Activated CD4-positive, alpha-beta T cell treated with anti-CD3 and anti-CD28 coated beads for 36 hours (primary cell): ENCODE results near the gene C11orf87. TPM values are rescaled to one million over a fixed set of nuclear protein-coding genes. Genes with fewer than 3 reads are reported as not detected.

Experiments used
- ATAC-seq: fragments of 200-7000 bp; cut with Tn5 transposase; one replicate; pipeline ENCODE4 v1.10.0; 2021; ENCODE audit warnings: mild to moderate bottlenecking, moderate library complexity
- CTCF ChIA-PET: fragments of 350-600 bp; sonication (Branson Sonifier 250); formaldehyde crosslinking; loops from one replicate; lab custom pipeline; 2021; ENCODE audit warnings: antibody characterized with exemption; lab: Charles Lee
- POLR2A ChIA-PET: fragments of 350-600 bp; sonication (Branson Sonifier 250); formaldehyde crosslinking; loops from one replicate; lab custom pipeline; 2021; ENCODE audit warnings: antibody characterized with exemption, inconsistent platforms; lab: Charles Lee
- DNase-seq: peaks from one replicate; pipeline ENCODE4 v3.0.0-alpha.2; 2020
- H3K27ac Mint-ChIP-seq: one replicate; pipeline ENCODE4 v1.8.0; 2021; ENCODE audit warnings: mixed read lengths
- H3K27me3 Mint-ChIP-seq: one replicate; pipeline ENCODE4 v1.8.0; 2021; ENCODE audit warnings: mixed read lengths
- H3K36me3 Mint-ChIP-seq: one replicate; pipeline ENCODE4 v1.8.0; 2021; ENCODE audit warnings: low read depth, mixed read lengths
- H3K4me1 Mint-ChIP-seq: one replicate; pipeline ENCODE4 v1.8.0; 2021; ENCODE audit warnings: mixed read lengths
- H3K4me3 Mint-ChIP-seq: one replicate; pipeline ENCODE4 v1.8.0; 2021; ENCODE audit warnings: mild to moderate bottlenecking, moderate library complexity, mixed read lengths
- H3K9me3 Mint-ChIP-seq: one replicate; pipeline ENCODE4 v1.8.0; 2021; ENCODE audit warnings: low read depth, mixed read lengths
- intact Hi-C, 2 experiments: fragments of 100-400 bp; cut with DNase I in 1 of 2; cut with micrococcal nuclease in 1 of 2; formaldehyde crosslinking; loops; one replicate each; pipeline versions ENCODE4 v1.14.2 to v1.15.1; 2022 to 2024; cut with DNase I, micrococcal nuclease
- total RNA-seq, 2 experiments: library from RNA; stranded (reverse); gene quantifications; one replicate each; pipeline ENCODE4 v1.2.3, GENCODE V29; 2021

The C11orf87 gene
- not detected for total RNA-seq

DNA sequence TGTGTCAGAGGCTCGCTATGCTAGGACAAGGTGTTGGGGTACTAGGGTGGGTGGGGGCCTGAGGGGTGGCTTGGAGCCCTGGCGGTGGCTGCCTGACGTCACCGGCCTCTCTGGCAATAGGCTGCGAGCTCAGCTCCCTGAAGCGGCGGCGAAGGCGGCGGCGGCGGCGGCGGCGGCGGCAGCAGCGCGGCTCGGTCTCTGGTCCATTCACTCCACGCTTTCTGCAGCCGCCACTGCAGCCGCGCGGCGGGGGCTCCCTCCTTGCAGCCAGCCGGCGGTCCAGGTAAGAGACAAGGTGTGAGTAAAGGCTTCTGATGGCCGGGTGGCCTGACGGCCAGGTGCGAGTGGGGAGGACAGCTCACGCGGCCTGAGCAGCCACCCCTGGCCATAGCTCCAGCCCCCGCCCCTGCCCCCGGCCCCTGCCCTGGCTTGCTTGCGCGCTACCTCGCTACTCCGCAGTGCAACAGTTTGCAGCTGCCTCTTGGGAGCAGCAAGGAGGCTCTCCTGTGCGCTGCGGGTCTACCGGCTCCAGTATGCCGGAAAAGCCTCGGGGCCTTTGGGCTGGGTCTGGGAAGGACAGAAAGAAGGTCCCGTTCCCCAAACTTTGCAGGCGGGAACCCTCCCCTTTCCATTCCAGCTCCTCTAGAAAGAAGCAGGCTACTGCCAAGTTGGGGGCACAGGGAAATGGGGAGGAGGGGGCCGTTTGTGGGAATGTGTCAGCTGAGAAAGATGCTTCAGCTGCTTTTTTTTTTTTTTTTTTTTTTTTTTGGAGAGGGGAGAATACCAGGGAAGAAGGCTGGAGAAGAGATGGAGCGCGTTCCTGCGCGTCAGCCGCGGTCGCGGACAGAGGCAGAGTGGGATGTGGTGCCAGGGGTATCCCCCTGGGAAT, at the start of gene C11orf87:
TSS of gene C11orf87 (plus strand) at position 210 of the 889 bp plus-strand sequence. CDS start 1,444 bp downstream, outside the sequence.
- no peak for ATAC-seq
- ChIA-PET POLR2A (no interaction called here), CTCF (no interaction called here)

DNA sequence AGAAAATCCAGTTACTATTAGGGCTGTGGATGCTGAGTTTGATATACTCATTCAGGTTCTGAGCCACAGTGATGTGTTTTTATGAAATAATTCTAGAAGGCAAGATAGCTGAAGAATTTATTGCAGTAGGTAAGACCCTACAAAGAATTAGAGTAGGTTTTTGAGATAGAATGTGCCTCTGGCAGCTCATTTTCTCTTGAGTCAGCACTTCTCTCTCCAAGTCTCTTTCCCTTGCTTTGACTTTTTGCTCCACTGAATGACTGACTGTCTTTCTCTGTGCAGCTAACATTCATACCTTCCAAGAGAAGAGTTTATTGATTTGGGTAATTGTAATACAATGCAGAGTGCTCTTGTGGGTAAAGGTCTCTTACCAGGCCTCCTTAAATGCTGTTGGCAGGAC, 48.0 kb upstream of the C11orf87 start:
- Mint-ChIP-seq H3K4me1 (no peaks in the 10 kb centered on the region), H3K27ac (no peak overlapping the region), H3K27me3 (no peaks in the 10 kb centered on the region), H3K4me3 (no peak overlapping the region), H3K36me3 (no peaks in the 10 kb centered on the region), H3K9me3 (peaks cover 3% of the 10 kb centered on the region)
- ATAC-seq (no peak), DNase-seq (no peak)
- ChIA-PET POLR2A (no interaction called here), CTCF (no interaction called here)
- intact Hi-C loops, result no loop called here

More for the DNA sequence above, at the start of gene C11orf87:
- Mint-ChIP-seq H3K4me3 (no peak within 1 kb of the TSS), H3K27ac (no peak within 1 kb of the TSS), H3K27me3 (peaks cover 36% of the 10 kb centered on the region), H3K4me1 (no peaks in the 10 kb centered on the region), H3K9me3 (no peaks in the 10 kb centered on the region), H3K36me3 (no peaks in the 10 kb centered on the region)
- intact Hi-C loops, result no loop called here
- DNase-seq, result no peak

DNA sequence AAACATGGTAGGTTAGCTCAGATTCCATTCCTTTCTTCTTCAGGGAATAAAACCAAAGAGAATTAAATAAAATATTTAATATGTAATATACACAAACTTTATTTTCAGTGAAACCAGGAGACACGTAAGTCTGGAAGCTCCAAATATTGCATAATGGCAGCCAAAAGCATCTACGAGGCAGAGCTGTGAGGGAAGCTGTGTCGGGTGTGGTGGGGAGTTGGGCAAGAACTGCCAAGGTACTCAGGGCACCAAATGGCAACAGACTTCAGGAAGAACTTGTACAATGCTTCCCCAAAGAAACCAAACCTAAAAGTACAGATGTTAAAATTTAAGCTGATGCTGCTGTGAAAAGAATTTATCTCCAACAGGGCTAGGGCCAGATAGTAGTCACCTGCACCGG, 47.5 kb upstream of the C11orf87 start:
- H3K27ac Mint-ChIP-seq, result no peak overlapping the region
- ChIA-PET CTCF (no interaction called here), POLR2A (no interaction called here)
- ATAC-seq (no peak), DNase-seq (no peak)
- H3K4me3 Mint-ChIP-seq, result no peak overlapping the region
- peaks cover 3% of the 10 kb centered on the region for H3K9me3 Mint-ChIP-seq
- H3K27me3 Mint-ChIP-seq, result no peaks in the 10 kb centered on the region
- H3K4me1 Mint-ChIP-seq, result no peaks in the 10 kb centered on the region
- intact Hi-C loops, result no loop called here
- no peaks in the 10 kb centered on the region for H3K36me3 Mint-ChIP-seq

DNA sequence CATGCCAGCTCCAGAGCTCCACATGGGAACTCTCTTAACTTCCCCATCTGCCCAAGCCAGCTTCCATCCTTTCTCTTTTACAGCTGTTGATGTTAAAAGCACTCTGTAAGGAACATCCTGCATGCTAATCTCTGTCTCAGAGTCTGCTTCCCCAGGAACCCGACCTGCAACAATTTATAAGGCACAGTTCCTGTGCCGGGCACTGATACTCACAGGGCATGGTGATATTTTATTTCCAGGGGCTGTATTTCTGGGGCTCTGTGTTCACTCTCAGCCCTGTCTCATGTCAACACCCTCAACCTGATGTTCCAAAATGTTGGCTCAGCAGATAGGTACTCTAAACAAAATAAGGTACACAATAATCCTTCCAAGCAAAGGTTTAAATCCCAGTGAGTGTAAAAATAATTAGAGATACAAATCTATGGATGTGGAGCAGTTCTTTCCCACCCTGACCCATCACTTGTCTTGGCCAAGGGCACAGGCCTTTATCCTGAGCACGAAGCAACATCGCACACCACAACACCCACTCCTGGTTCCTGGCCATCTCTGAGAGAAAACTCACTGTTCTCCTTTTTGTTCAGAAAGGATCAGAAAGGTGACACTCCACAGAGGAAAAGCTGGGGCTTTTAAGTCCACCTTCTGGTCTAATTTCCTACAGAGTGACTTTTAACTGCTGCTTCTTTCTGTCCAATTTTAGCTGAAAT, 44.8 kb upstream of the C11orf87 start:
- no peak for ATAC-seq
- intact Hi-C loops, result no loop called here
- ChIA-PET POLR2A (no interaction called here), CTCF (no interaction called here)
- no peak overlapping the region for H3K4me3 Mint-ChIP-seq
- DNase-seq, result no peak
- H3K27ac Mint-ChIP-seq, result no peak overlapping the region
- H3K4me1 Mint-ChIP-seq, result no peaks in the 10 kb centered on the region
- no peaks in the 10 kb centered on the region for H3K27me3 Mint-ChIP-seq
- no peaks in the 10 kb centered on the region for H3K36me3 Mint-ChIP-seq
- no peaks in the 10 kb centered on the region for H3K9me3 Mint-ChIP-seq

DNA sequence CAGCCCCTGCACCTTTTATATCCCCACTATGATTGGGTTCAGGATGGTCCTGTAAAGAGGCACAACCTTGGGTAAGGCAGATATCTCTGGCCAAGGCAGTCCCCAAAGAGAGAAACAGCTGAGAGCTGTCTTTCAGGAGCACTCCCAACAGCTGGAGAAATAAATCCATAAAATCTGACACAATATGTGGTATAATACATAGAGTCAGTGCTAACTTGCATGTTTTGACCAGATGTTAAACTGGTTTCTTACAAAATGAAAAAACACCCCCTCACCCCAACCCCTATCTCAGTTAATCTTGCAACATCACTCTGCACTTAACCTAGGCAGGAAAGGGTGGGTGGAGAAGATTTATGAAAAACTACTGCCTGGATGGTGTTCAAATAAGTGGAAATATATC, 44.0 kb upstream of the C11orf87 start:
- H3K4me1 Mint-ChIP-seq, result no peaks in the 10 kb centered on the region
- H3K27me3 Mint-ChIP-seq, result no peaks in the 10 kb centered on the region

DNA sequence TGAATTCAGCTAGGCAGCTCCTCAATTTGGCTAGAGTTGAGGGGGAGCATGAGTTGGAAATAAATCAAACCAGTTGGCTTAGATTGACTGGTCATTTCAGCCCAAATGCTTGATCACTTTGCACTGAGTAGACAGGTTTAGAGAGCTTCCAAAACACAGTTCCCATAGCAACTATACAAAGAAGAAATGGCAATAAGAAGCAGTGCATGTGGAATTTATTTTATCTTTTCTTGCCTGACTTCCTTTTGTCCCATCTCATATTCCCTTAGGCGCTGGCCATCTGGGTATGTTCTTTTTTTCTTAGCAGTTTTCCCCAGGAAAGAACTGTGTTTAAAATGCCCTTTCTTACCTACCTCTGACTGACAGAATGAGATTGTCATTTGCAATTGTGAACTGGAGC, 38.7 kb upstream of the C11orf87 start:
- intact Hi-C loops, result no loop called here
- Mint-ChIP-seq H3K27me3 (no peaks in the 10 kb centered on the region), H3K36me3 (no peaks in the 10 kb centered on the region), H3K4me3 (no peak overlapping the region), H3K4me1 (no peaks in the 10 kb centered on the region), H3K27ac (no peak overlapping the region), H3K9me3 (no peaks in the 10 kb centered on the region)
- ChIA-PET CTCF (no interaction called here), POLR2A (interaction anchor here (0.6 kb wide), 1 partner anchor 23 kb away, joined by 3 read pairs; no protein-coding TSS in a partner anchor)
- ATAC-seq (no peak), DNase-seq (no peak)

More for the DNA sequence above, 44.0 kb upstream of the C11orf87 start:
- DNase-seq (no peak), ATAC-seq (no peak)
- no peaks in the 10 kb centered on the region for H3K36me3 Mint-ChIP-seq
- POLR2A ChIA-PET, result no interaction called here
- no peak overlapping the region for H3K27ac Mint-ChIP-seq
- intact Hi-C loops, result no loop called here
- no peaks in the 10 kb centered on the region for H3K9me3 Mint-ChIP-seq
- H3K4me3 Mint-ChIP-seq, result no peak overlapping the region
- CTCF ChIA-PET, result no interaction called here

DNA sequence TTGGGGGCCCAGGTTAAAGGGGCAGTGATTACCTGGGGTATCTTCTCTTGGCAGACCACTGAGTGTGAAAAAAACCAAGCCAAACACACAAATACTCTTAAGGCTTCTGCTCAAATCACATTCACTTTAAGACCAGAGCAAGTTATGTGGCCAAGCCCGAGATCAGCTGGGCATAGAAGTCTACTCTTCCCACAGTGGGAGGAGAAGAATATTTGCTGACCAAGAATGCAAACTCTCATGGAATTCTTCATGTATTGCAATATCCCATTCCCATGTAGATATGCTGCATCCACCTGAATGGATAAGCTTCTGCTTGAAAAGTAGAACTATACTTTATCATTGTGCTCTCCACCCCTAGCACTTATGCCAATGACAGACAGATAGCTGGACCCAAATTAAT, 37.1 kb upstream of the C11orf87 start:
- Mint-ChIP-seq H3K27me3 (no peaks in the 10 kb centered on the region), H3K4me3 (no peak overlapping the region), H3K36me3 (no peaks in the 10 kb centered on the region), H3K9me3 (no peaks in the 10 kb centered on the region), H3K27ac (no peak overlapping the region), H3K4me1 (no peaks in the 10 kb centered on the region)
- DNase-seq (no peak), ATAC-seq (no peak)
- ChIA-PET CTCF (interaction anchor here (0.6 kb wide), 1 partner anchor 184 kb away, joined by 3 read pairs; no protein-coding TSS in a partner anchor), POLR2A (no interaction called here)
- intact Hi-C loops, result no loop called here

DNA sequence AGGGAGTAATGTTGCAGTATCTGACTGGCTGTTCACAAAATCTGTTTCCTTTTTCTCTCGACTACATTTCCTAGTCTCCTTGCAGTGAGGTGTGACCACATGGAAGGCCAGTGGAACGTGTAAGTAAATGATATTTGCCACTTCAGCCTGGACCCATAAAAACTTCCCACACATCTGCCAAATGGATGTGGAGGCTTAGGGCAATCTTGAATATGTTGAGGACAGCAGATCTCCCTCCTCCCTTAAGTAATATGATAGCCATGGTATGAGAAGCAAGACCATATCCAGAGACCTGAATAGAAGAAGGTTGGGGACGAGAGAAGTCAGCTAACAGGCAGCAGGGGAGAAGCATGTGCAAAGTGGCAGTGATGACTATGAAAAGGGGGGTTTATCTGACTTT, 33.0 kb upstream of the C11orf87 start:
- POLR2A ChIA-PET, result no interaction called here
- ATAC-seq (no peak), DNase-seq (no peak)
- no peaks in the 10 kb centered on the region for H3K4me1 Mint-ChIP-seq
- CTCF ChIA-PET, result no interaction called here
- peaks cover 2% of the 10 kb centered on the region for H3K27me3 Mint-ChIP-seq
- no peak overlapping the region for H3K4me3 Mint-ChIP-seq
- intact Hi-C loops, result no loop called here
- H3K9me3 Mint-ChIP-seq, result peaks cover 2% of the 10 kb centered on the region
- H3K27ac Mint-ChIP-seq, result no peak overlapping the region
- no peaks in the 10 kb centered on the region for H3K36me3 Mint-ChIP-seq

DNA sequence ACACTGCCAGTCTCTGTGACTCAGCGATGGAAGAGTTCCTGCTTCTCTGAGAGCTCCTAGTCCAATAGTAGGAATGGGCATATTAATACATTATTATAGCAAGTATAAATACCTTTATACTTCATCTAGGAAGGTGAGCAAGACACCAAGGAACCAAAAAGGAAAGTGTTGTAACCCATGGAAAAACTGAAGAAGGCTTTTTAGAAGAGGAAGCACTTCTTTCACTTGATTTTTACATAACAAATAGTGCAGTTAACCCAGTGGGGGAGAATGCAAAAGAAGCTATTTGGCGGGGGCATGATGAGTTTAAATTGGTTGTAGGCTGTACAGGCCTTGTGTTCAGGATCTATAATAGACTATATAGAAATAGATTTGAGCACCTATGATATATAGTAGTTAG, 31.2 kb upstream of the C11orf87 start:
- intact Hi-C loops, result no loop called here
- Mint-ChIP-seq H3K4me1 (no peaks in the 10 kb centered on the region), H3K4me3 (no peak overlapping the region), H3K36me3 (no peaks in the 10 kb centered on the region), H3K27me3 (peaks cover 2% of the 10 kb centered on the region), H3K27ac (no peak overlapping the region), H3K9me3 (peaks cover 6% of the 10 kb centered on the region)
- ATAC-seq (no peak), DNase-seq (no peak)
- CTCF ChIA-PET, result no interaction called here
- POLR2A ChIA-PET, result no interaction called here

DNA sequence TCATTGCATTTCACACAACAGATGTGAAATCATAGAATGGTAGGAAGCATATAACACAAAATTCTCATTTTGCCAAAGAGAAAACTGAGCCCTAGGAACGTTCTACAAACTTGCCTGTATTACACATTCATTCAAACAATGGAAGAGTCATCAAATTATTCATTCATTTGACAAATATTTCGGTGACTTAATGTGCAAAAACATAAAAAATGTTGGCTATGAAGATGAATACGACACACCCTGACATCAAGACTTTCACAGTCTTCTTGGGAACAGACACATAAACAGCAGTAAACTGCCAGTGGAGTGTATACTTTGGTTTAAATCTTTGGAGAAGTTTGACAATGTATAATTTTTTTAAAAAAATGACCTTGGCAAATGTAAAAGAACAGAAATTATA, 20.4 kb upstream of the C11orf87 start:
- intact Hi-C loops, result no loop called here
- no peaks in the 10 kb centered on the region for H3K4me1 Mint-ChIP-seq
- DNase-seq (no peak), ATAC-seq (no peak)
- no peak overlapping the region for H3K27ac Mint-ChIP-seq
- no peaks in the 10 kb centered on the region for H3K36me3 Mint-ChIP-seq
- ChIA-PET CTCF (no interaction called here), POLR2A (no interaction called here)
- no peak overlapping the region for H3K4me3 Mint-ChIP-seq
- no peaks in the 10 kb centered on the region for H3K9me3 Mint-ChIP-seq
- H3K27me3 Mint-ChIP-seq, result no peaks in the 10 kb centered on the region

DNA sequence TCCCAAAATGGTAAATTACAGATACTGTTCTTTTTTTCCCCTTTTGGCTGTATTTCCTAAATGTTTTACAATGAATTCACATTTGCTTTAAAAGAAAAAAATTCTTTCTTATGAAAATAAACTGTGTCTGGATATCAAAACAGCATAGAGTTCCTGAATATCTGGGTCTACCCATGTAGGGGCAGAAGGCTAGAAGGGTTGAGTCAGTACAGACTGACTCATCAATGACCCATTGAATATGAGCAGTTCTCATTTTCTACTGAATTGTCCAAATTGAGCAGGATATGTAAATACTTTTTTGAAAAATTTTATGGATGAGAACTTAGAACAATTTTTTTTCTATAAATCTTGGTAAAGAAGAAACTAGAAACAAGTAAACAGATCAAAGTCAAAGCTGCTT, 16.3 kb upstream of the C11orf87 start:
- POLR2A ChIA-PET, result no interaction called here

DNA sequence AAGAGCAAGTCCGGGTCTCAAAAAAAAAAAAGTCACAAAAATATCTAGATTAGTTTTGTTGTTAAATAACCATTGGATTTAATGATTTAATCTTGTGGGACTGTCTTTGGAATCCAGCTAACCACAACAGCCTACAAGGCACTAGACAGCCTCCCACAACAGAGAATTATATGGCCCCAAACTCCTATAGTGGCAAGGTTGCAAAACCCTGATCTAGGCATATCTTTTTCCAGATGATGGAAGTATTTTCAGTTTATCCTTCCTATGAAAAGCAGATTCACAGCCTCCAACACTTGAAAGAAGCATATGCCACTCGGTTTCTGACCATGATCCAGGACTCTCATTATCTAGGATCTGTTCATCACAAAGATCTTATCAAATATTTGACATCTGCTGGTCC, 5.4 kb upstream of the C11orf87 start:
- POLR2A ChIA-PET, result no interaction called here
- H3K27me3 Mint-ChIP-seq, result peaks cover 10% of the 10 kb centered on the region

More for the DNA sequence above, 16.3 kb upstream of the C11orf87 start:
- H3K27me3 Mint-ChIP-seq, result no peaks in the 10 kb centered on the region
- intact Hi-C loops, result no loop called here
- no peak overlapping the region for H3K4me3 Mint-ChIP-seq
- no peaks in the 10 kb centered on the region for H3K9me3 Mint-ChIP-seq
- CTCF ChIA-PET, result no interaction called here
- no peaks in the 10 kb centered on the region for H3K4me1 Mint-ChIP-seq
- H3K36me3 Mint-ChIP-seq, result no peaks in the 10 kb centered on the region
- no peak overlapping the region for H3K27ac Mint-ChIP-seq
- no peak for ATAC-seq
- DNase-seq, result no peak

More for the DNA sequence above, 5.4 kb upstream of the C11orf87 start:
- no peak overlapping the region for H3K27ac Mint-ChIP-seq
- H3K36me3 Mint-ChIP-seq, result no peaks in the 10 kb centered on the region
- intact Hi-C loops, result no loop called here
- H3K4me1 Mint-ChIP-seq, result no peaks in the 10 kb centered on the region
- no peak overlapping the region for H3K4me3 Mint-ChIP-seq
- ATAC-seq, result no peak
- no peaks in the 10 kb centered on the region for H3K9me3 Mint-ChIP-seq
- no peak for DNase-seq
- CTCF ChIA-PET, result no interaction called here
